ENCODE measurements around the gene CLDN6. TPM values are rescaled to one million over a fixed set of nuclear protein-coding genes. Genes with fewer than 3 reads are reported as not detected.

Gene CLDN6
- total and polyA plus RNA-seq, 2 of the 13 experiments (the other 11 are each of a cell fraction or from before 2014, with no cell fraction given): 5.9 to 7.6 TPM

GRCh38 chr16:2968738-2969544 is 49.0 kb downstream of the CLDN6 start, which contains the start of gene PAQR4 (continued):
- TF ChIP-seq NFAT5 (CRISPR knock-in tag; IDR thresholded peaks at IDR 0.05): peak; percentile 91; the same call in 1 of the 2 replicates
- no peak for TF ChIP-seq HCFC1 (IDR thresholded peaks at IDR 0.05; ENCODE audit: low read depth, low read length)
- TF ChIP-seq MIER2 (CRISPR knock-in tag; IDR thresholded peaks at IDR 0.05): peak; percentile 99
- TF ChIP-seq GLI4 (CRISPR knock-in tag; IDR thresholded peaks at IDR 0.05; ENCODE audit: borderline replicate concordance): peak; percentile 98
- TF ChIP-seq THAP8 (CRISPR knock-in tag; IDR thresholded peaks at IDR 0.05; ENCODE audit: borderline replicate concordance): 0 out of 2 replicates have a peak, but pooled peaks have one; percentile 86
- no peak for TF ChIP-seq ZBTB40 (IDR thresholded peaks at IDR 0.05)
- TF ChIP-seq ZBTB40 (CRISPR knock-in tag; IDR thresholded peaks at IDR 0.05): peak; percentile 93
- peak; percentile 99 for TF ChIP-seq MXD1 (CRISPR knock-in tag; IDR thresholded peaks at IDR 0.05)
- no peak for TF ChIP-seq PCBP2 (optimal IDR thresholded peaks at IDR 0.05; ENCODE audit: low read depth, low read length, poor library complexity, severe bottlenecking)
- TF ChIP-seq ZNF264 (CRISPR knock-in tag; IDR thresholded peaks at IDR 0.05): peak; percentile 88; the same call in 1 of the 2 replicates
- TF ChIP-seq ZNF773 (CRISPR knock-in tag; IDR thresholded peaks at IDR 0.05; ENCODE audit: borderline replicate concordance): peak; percentile 73; the same call in 1 of the 2 replicates
